SU-DHL-6 (cell line): Measurements from ENCODE around the gene S100A1.
"Not testable (repeated sequence)": the region's sequence is repeated elsewhere in the genome, so short reads cannot be mapped to it uniquely, and the experiment has no call there.

Source experiments
- H2AFZ ChIP-seq: fragments of 200-600 bp; sonication (generic); 2 replicates; pipeline ENCODE4 v1.6.1; 2014; ENCODE audit warnings: low read depth, mild to moderate bottlenecking, moderate library complexity, mixed read lengths, antibody characterized with exemption, low read length; ENCODE audit not compliant: severe bottlenecking
- H3F3A ChIP-seq: fragments of 200-600 bp; shearing (Covaris generic); 2 replicates; pipeline ENCODE4 v1.6.0; 2016; ENCODE audit warnings: antibody characterized with exemption, mild to moderate bottlenecking; ENCODE audit not compliant: insufficient read depth
- H3K27ac ChIP-seq: fragments of 200-600 bp; sonication (generic); 2 replicates; pipeline ENCODE4 v1.5.1; 2016; ENCODE audit warnings: low read depth, mild to moderate bottlenecking, low read length, moderate library complexity, mixed read lengths
- H3K27me3 ChIP-seq: fragments of 200-600 bp; sonication (generic), shearing (Covaris generic); 2 replicates; pipeline ENCODE4 v1.6.0; 2014; ENCODE audit warnings: mild to moderate bottlenecking, low read length
- H3K36me3 ChIP-seq: fragments of 200-600 bp; sonication (generic); 2 replicates; pipeline ENCODE4 v1.6.1; 2014; ENCODE audit warnings: mild to moderate bottlenecking, low read length, mixed read lengths
- H3K4me2 ChIP-seq: fragments of 300-600, 200-600 bp; shearing (Covaris generic), sonication (generic); 2 replicates; pipeline ENCODE4 v1.6.0; 2014; ENCODE audit warnings: low read length, low read depth, mild to moderate bottlenecking; ENCODE audit not compliant: poor library complexity, severe bottlenecking
- H3K4me3 ChIP-seq: fragments of 200-600 bp; sonication (generic); 2 replicates; pipeline ENCODE4 v1.5.1; 2014; ENCODE audit warnings: antibody characterized with exemption, low read length, mild to moderate bottlenecking, mixed read lengths; ENCODE audit not compliant: insufficient read depth, poor library complexity, severe bottlenecking
- H3K79me2 ChIP-seq: fragments of 200-600 bp; sonication (generic); 2 replicates; pipeline ENCODE4 v1.6.1; 2014; ENCODE audit warnings: mild to moderate bottlenecking, low read length, moderate library complexity; ENCODE audit not compliant: insufficient read depth
- H3K9ac ChIP-seq: fragments of 200-600 bp; sonication (generic); 2 replicates; pipeline ENCODE4 v1.7.0; 2014; ENCODE audit warnings: mild to moderate bottlenecking, low read length
- H3K9me2 ChIP-seq: fragments of 200-600 bp; sonication (generic); replicated peaks from 2 replicates; pipeline ENCODE4 v1.6.1; 2014; ENCODE audit warnings: low read length; ENCODE audit not compliant: insufficient read depth
- H3K9me3 ChIP-seq: fragments of 200-600 bp; sonication (generic); 2 replicates; pipeline ENCODE4 v1.6.1; 2014; ENCODE audit warnings: low read length, mixed read lengths; ENCODE audit not compliant: insufficient read depth
- H4K20me1 ChIP-seq: fragments of 200-600 bp; sonication (generic); 2 replicates; pipeline ENCODE4 v1.6.1; 2014; ENCODE audit warnings: low read depth, mild to moderate bottlenecking, antibody characterized with exemption, low read length, moderate library complexity, mixed read lengths
- EZH2phosphoT487 ChIP-seq: fragments of 200-600 bp; sonication (generic), shearing (Covaris generic); conservative IDR thresholded peaks from 2 replicates; pipeline ENCODE4 v1.6.1; 2018; ENCODE audit warnings: mild to moderate bottlenecking, antibody characterized with exemption, low read length, moderate library complexity, mixed read lengths
- TF ChIP-seq, protein P1 (sequence below): fragments of 200-600 bp; sonication (generic); IDR thresholded peaks from one replicate; pipeline ENCODE4 v1.5.1; 2017; ENCODE audit warnings: antibody characterized with exemption, mild to moderate bottlenecking, low read length, moderate library complexity; ENCODE audit not compliant: insufficient read depth, poor library complexity, severe bottlenecking

The S100A1 gene

GRCh38 chr1:153627715-153628626 is at the start of gene S100A1:
S100A1 (plus strand) TSS chr1:153628434; CDS start chr1:153630522, 2,088 bp downstream.
- H3K36me3 ChIP-seq, result no peaks in the 10 kb centered on the region
- no peaks in the 10 kb centered on the region for H3K79me2 ChIP-seq
- no peaks in the 10 kb centered on the region for H4K20me1 ChIP-seq
- H3K9me3 ChIP-seq, result no peaks in the 10 kb centered on the region
- H3K27ac ChIP-seq, result no peak within 1 kb of the TSS
- no peaks in the 10 kb centered on the region for H3K27me3 ChIP-seq
- H3K4me2 ChIP-seq, result no peak within 1 kb of the TSS
- H3K9me2 ChIP-seq, result no peaks in the 10 kb centered on the region
- H3K4me3 ChIP-seq, result no peak within 1 kb of the TSS
- no peak within 1 kb of the TSS for H3K9ac ChIP-seq
- H3F3A ChIP-seq, result no peaks in the 10 kb centered on the region
- H2AFZ ChIP-seq, result no peak within 1 kb of the TSS
- no peak for TF ChIP-seq EZH2phosphoT487
- TF ChIP-seq, protein P1, sequence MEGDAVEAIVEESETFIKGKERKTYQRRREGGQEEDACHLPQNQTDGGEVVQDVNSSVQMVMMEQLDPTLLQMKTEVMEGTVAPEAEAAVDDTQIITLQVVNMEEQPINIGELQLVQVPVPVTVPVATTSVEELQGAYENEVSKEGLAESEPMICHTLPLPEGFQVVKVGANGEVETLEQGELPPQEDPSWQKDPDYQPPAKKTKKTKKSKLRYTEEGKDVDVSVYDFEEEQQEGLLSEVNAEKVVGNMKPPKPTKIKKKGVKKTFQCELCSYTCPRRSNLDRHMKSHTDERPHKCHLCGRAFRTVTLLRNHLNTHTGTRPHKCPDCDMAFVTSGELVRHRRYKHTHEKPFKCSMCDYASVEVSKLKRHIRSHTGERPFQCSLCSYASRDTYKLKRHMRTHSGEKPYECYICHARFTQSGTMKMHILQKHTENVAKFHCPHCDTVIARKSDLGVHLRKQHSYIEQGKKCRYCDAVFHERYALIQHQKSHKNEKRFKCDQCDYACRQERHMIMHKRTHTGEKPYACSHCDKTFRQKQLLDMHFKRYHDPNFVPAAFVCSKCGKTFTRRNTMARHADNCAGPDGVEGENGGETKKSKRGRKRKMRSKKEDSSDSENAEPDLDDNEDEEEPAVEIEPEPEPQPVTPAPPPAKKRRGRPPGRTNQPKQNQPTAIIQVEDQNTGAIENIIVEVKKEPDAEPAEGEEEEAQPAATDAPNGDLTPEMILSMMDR, result no peak

- Histone ChIP-seq H2AFZ (no peak overlapping the region), H3F3A (no peaks in the 10 kb centered on the region)
Measured at GRCh38 chr1:153578490-153578889, 49.7 kb upstream of the S100A1 start.

DNA sequence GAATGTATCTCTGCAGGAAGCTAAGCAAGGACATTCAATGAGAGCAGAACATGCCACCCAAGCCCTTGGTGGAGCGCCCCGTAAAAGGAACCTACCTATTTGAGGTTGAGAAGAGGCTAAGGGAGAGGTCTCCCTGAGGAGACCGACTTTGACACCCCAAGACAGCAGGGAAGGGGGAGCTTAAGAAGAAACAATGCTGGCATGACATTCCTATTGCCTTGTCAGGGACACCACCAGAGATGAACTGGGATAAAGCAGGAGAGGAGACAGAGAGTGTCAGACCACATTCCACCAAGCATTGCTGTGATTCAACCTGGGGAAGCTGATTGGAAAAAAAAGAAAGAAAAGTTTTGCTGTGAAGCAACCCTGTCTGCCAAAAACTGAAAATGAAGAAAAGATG is 49.3 kb upstream of the S100A1 start:
- no peaks in the 10 kb centered on the region for H3F3A ChIP-seq
- no peaks in the 10 kb centered on the region for H3K9me3 ChIP-seq
- H2AFZ ChIP-seq, result no peak overlapping the region
- TF ChIP-seq, protein P1, result no peak
- no peak for TF ChIP-seq EZH2phosphoT487
- H3K4me3 ChIP-seq, result no peak overlapping the region
- no peaks in the 10 kb centered on the region for H3K79me2 ChIP-seq
- no peak overlapping the region for H3K4me2 ChIP-seq
- H3K36me3 ChIP-seq, result no peaks in the 10 kb centered on the region
- no peaks in the 10 kb centered on the region for H3K9me2 ChIP-seq
- no peak overlapping the region for H3K9ac ChIP-seq
- no peaks in the 10 kb centered on the region for H3K27me3 ChIP-seq
- no peak overlapping the region for H3K27ac ChIP-seq
- H4K20me1 ChIP-seq, result no peaks in the 10 kb centered on the region

More at GRCh38 chr1:153578490-153578889, 49.7 kb upstream of the S100A1 start:
- no peak overlapping the region for H3K27ac ChIP-seq
- H3K9ac ChIP-seq, result no peak overlapping the region
- H3K27me3 ChIP-seq, result no peaks in the 10 kb centered on the region
- no peaks in the 10 kb centered on the region for H4K20me1 ChIP-seq
- H3K4me2 ChIP-seq, result no peak overlapping the region
- H3K4me3 ChIP-seq, result no peak overlapping the region
- H3K9me3 ChIP-seq, result no peaks in the 10 kb centered on the region
- no peaks in the 10 kb centered on the region for H3K36me3 ChIP-seq
- TF ChIP-seq EZH2phosphoT487, result no peak
- TF ChIP-seq, protein P1, result no peak
- H3K79me2 ChIP-seq, result no peaks in the 10 kb centered on the region
- H3K9me2 ChIP-seq, result no peaks in the 10 kb centered on the region

GRCh38 chr1:153582836-153583235 is 45.4 kb upstream of the S100A1 start:
- not testable (repeated sequence) for H3K9me2 ChIP-seq, H3K9me3 ChIP-seq, H3K79me2 ChIP-seq, H3K27ac ChIP-seq, H3K36me3 ChIP-seq, H3K4me3 ChIP-seq, H3K9ac ChIP-seq, H2AFZ ChIP-seq, H4K20me1 ChIP-seq, H3F3A ChIP-seq, H3K27me3 ChIP-seq, H3K4me2 ChIP-seq

DNA sequence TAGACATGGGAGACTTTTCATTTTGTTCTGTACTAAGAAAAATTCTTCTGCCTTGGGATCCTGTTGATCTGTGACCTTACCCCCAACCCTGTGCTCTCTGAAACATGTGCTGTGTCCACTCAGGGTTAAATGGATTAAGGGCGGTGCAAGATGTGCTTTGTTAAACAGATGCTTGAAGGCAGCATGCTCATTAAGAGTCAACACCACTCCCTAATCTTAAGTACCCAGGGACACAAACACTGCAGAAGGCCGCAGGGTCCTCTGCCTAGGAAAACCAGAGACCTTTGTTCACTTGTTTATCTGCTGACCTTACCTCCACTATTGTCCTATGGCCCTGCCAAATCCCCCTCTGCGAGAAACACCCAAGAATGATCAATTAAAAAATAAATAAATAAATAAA is 44.7 kb upstream of the S100A1 start:
- not testable (repeated sequence) for H4K20me1 ChIP-seq, H3K4me2 ChIP-seq, H3K9me2 ChIP-seq, H2AFZ ChIP-seq, H3K36me3 ChIP-seq, H3F3A ChIP-seq, H3K27ac ChIP-seq, H3K27me3 ChIP-seq, H3K9me3 ChIP-seq, H3K79me2 ChIP-seq, H3K9ac ChIP-seq, H3K4me3 ChIP-seq
